ENCODE data around the gene WDR62. TPM values are rescaled to one million over a fixed set of nuclear protein-coding genes. Genes with fewer than 3 reads are reported as not detected.
A peak's percentile ranks its signal among the peaks of the same experiment; 100 is the strongest.

Gene WDR62
- total RNA-seq, 1 experiment from 2014 or later: 51.4 TPM

DNA sequence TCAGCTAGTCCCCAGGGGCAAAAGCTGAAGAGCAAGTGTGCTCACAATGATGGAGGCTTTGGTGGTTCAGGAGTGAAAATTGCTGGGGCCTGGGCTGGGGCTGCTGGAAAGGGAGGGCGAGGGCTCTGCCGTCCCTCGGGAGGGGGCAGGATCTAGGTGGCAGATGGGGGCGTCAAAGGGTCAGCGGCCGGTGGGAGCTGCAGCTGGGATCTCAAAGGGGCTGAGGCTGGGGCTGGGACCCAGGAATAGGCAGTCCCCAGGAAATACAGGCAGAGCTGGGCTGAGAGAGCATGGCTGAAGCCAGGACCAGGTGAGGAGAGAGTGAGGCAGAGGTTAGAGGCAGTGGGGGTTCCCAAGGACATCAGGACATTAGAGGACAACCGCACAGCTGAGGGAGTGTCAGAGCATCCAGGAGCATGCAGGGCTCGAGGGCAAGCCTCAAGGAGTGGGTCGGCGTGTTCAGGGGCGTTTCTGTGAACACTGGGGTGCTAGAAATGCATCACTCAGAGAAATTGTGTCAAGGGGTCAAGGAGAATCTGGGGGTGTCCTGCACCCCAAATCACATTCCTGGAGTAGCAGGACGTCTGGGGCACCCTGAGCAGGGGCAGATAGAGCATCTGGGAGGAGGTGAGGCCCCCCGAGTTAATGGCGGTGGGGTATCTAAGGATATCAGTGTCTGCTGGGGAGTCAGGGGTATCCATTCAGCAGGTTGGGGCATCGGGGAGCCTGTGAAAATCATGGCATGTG, 44.9 kb upstream of the WDR62 start:
- peak overlapping the region; percentile 62 for H3K27ac ChIP-seq (ENCODE audit: low read length)
- no peaks in the 10 kb centered on the region for H3K27me3 ChIP-seq (ENCODE audit: control insufficient read depth, insufficient read depth, low read length)
- no peak for DNase-seq (ENCODE audit: low read depth, low spot score)
- CTCF ChIA-PET: no interaction called here
- no peaks in the 10 kb centered on the region for H3K9me3 ChIP-seq (ENCODE audit: control insufficient read depth, insufficient read depth, low read depth, low read length)
- POLR2A ChIA-PET: no interaction called here
- no TSS peak for BruUV-seq (replicated peaks)
- intact Hi-C loops (cut with micrococcal nuclease; ENCODE audit: unreplicated experiment): no loop called here
- H3K4me1 ChIP-seq (ENCODE audit: control insufficient read depth, insufficient read depth, low read length): peaks cover 19% of the 10 kb centered on the region
- H3K4me3 ChIP-seq (ENCODE audit: low read depth in 2 of 2, low read length in 2 of 2): peak overlapping the region; percentile 46 to 64
- in situ Hi-C loops (cut with HindIII; ENCODE audit: low pct_unique_long_range_greater_than_20kb, low sequenced_read_pairs): no loop called here
- ATAC-seq: no peak
- TF ChIP-seq SIN3A (IDR thresholded peaks at IDR 0.05; ENCODE audit: borderline replicate concordance, insufficient read depth, low read depth, low read length) (no peak), REST (IDR thresholded peaks at IDR 0.05; ENCODE audit: insufficient read depth in 1 of 2, low read depth in 2 of 2, low read length in 1 of 2) (no peak), TCF7L2 (IDR thresholded peaks at IDR 0.05; ENCODE audit: low read depth, low read length) (no peak), POLR2AphosphoS5 (IDR thresholded peaks at IDR 0.05; ENCODE audit: low read depth, low read length) (no peak), CTCF (IDR thresholded peaks at IDR 0.05) (no peak)
- no peaks in the 10 kb centered on the region for H3K36me3 ChIP-seq (ENCODE audit: control insufficient read depth, insufficient read depth, low read length)

GRCh38 chr19:36010402-36010801, 44.3 kb upstream of the WDR62 start:
- intact Hi-C loops (cut with micrococcal nuclease; ENCODE audit: unreplicated experiment): no loop called here
- CTCF ChIA-PET: no interaction called here

More at GRCh38 chr19:36010402-36010801, 44.3 kb upstream of the WDR62 start:
- Histone ChIP-seq H3K4me3 (ENCODE audit: low read depth in 2 of 2, low read length in 2 of 2) (no peak overlapping the region), H3K9me3 (ENCODE audit: control insufficient read depth, insufficient read depth, low read depth, low read length) (no peaks in the 10 kb centered on the region), H3K36me3 (ENCODE audit: control insufficient read depth, insufficient read depth, low read length) (no peaks in the 10 kb centered on the region), H3K27ac (ENCODE audit: low read length) (no peak overlapping the region), H3K27me3 (ENCODE audit: control insufficient read depth, insufficient read depth, low read length) (no peaks in the 10 kb centered on the region), H3K4me1 (ENCODE audit: control insufficient read depth, insufficient read depth, low read length) (peaks cover 25% of the 10 kb centered on the region)
- TF ChIP-seq REST (IDR thresholded peaks at IDR 0.05; ENCODE audit: insufficient read depth in 1 of 2, low read depth in 2 of 2, low read length in 1 of 2) (no peak), POLR2AphosphoS5 (IDR thresholded peaks at IDR 0.05; ENCODE audit: low read depth, low read length) (no peak), CTCF (IDR thresholded peaks at IDR 0.05) (no peak), TCF7L2 (IDR thresholded peaks at IDR 0.05; ENCODE audit: low read depth, low read length) (no peak), SIN3A (IDR thresholded peaks at IDR 0.05; ENCODE audit: borderline replicate concordance, insufficient read depth, low read depth, low read length) (no peak)
- BruUV-seq (replicated peaks): no TSS peak
- in situ Hi-C loops (cut with HindIII; ENCODE audit: low pct_unique_long_range_greater_than_20kb, low sequenced_read_pairs): no loop called here
- DNase-seq (ENCODE audit: low read depth, low spot score) (no peak), ATAC-seq (no peak)
- POLR2A ChIA-PET: no interaction called here
